Esophagus muscularis mucosa (tissue), 4 donors: ENCODE data around the gene CUX1.

Experiments used
- EP300 ChIP-seq: sonication (generic); formaldehyde crosslinking; IDR thresholded peaks from one replicate; pipeline ENCODE4 v1.6.1; 2017; ENCODE audit warnings: antibody characterized with exemption
- POLR2A ChIP-seq: fragments of 450-650 bp; IDR thresholded peaks from one replicate; pipeline ENCODE4 v1.6.1; 2017; ENCODE audit warnings: antibody characterized with exemption, moderate library complexity, mild to moderate bottlenecking, low read depth
- TF ChIP-seq, protein P1 (sequence below), 3 experiments: fragments of 200-600 bp in 2 of 3; fragments of 450-650 bp in 1 of 3; sonication (generic) in 2 of 3; IDR thresholded peaks; one replicate each; pipeline ENCODE4 v1.5.1; 2017 to 2019; ENCODE audit warnings: antibody characterized with exemption in 3 of 3, mild to moderate bottlenecking in 2 of 3, moderate library complexity in 1 of 3

DNA sequence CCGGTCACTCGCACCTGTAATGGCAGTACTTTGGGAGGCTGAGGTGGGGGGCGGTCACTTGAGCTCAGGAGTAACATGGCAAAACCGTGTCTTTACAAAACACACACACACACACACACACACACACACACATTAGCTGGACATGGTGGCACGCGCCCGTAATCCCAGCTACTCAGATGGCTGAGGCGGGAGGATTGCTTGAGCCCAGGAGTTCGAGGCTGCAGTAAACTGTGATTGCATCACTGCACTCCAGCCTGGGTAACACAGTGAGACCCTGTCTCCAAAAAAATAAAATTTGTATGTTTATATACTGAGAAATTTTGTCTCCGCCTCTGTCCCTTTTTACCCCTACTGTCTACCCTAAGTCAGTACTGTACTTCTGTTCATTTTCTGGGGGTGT, 86.6 kb downstream of the CUX1 start:
- TF ChIP-seq, protein P1, sequence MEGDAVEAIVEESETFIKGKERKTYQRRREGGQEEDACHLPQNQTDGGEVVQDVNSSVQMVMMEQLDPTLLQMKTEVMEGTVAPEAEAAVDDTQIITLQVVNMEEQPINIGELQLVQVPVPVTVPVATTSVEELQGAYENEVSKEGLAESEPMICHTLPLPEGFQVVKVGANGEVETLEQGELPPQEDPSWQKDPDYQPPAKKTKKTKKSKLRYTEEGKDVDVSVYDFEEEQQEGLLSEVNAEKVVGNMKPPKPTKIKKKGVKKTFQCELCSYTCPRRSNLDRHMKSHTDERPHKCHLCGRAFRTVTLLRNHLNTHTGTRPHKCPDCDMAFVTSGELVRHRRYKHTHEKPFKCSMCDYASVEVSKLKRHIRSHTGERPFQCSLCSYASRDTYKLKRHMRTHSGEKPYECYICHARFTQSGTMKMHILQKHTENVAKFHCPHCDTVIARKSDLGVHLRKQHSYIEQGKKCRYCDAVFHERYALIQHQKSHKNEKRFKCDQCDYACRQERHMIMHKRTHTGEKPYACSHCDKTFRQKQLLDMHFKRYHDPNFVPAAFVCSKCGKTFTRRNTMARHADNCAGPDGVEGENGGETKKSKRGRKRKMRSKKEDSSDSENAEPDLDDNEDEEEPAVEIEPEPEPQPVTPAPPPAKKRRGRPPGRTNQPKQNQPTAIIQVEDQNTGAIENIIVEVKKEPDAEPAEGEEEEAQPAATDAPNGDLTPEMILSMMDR (IDR thresholded peaks at IDR 0.05) = no peak
- no peak for TF ChIP-seq POLR2A
- no peak for TF ChIP-seq EP300
